Activated naive CD8-positive, alpha-beta T cell (primary cell): ENCODE results near the gene STMN3.
"Not testable (repeated sequence)": the region's sequence is repeated elsewhere in the genome, so short reads cannot be mapped to it uniquely, and the experiment has no call there.

Experiments
- H3K27ac Mint-ChIP-seq: one replicate; pipeline ENCODE4 v1.8.0; 2021; ENCODE audit warnings: mixed read lengths
- H3K27me3 Mint-ChIP-seq: one replicate; pipeline ENCODE4 v1.8.0; 2021; ENCODE audit warnings: mixed read lengths
- H3K36me3 Mint-ChIP-seq: one replicate; pipeline ENCODE4 v1.8.0; 2021; ENCODE audit warnings: mixed read lengths
- H3K4me1 Mint-ChIP-seq: one replicate; pipeline ENCODE4 v1.8.0; 2021; ENCODE audit warnings: low read depth, mixed read lengths
- H3K4me3 Mint-ChIP-seq: one replicate; pipeline ENCODE4 v1.8.0; 2021; ENCODE audit warnings: mild to moderate bottlenecking, mixed read lengths
- H3K9me3 Mint-ChIP-seq: one replicate; pipeline ENCODE4 v1.8.0; 2021; ENCODE audit warnings: low read depth, mixed read lengths

STMN3 gene

GRCh38 chr20:63657937-63658748 lies 4.9 kb upstream of the STMN3 start, which contains the start of gene RTEL1:
Gene RTEL1, plus strand, starts transcription at chr20:63658312. Its CDS starts 1,091 bp downstream, at chr20:63659403.
- H3K4me1 Mint-ChIP-seq = peaks cover 27% of the 10 kb centered on the region
- peak within 1 kb of the TSS; percentile 97 for H3K4me3 Mint-ChIP-seq
- H3K36me3 Mint-ChIP-seq = no peaks in the 10 kb centered on the region
- H3K9me3 Mint-ChIP-seq = no peaks in the 10 kb centered on the region
- no peaks in the 10 kb centered on the region for H3K27me3 Mint-ChIP-seq
- H3K27ac Mint-ChIP-seq = peak within 1 kb of the TSS; percentile 94

- peaks cover 27% of the 10 kb centered on the region for H3K4me1 Mint-ChIP-seq
- no peaks in the 10 kb centered on the region for H3K27me3 Mint-ChIP-seq
- no peaks in the 10 kb centered on the region for H3K36me3 Mint-ChIP-seq
- H3K4me3 Mint-ChIP-seq = peak overlapping the region; percentile 97
- no peaks in the 10 kb centered on the region for H3K9me3 Mint-ChIP-seq
- peak overlapping the region; percentile 94 for H3K27ac Mint-ChIP-seq
Measured at GRCh38 chr20:63657260-63657936, 4.2 kb upstream of the STMN3 start.

GRCh38 chr20:63656451-63656850 lies 3.2 kb upstream of the STMN3 start:
- H3K36me3 Mint-ChIP-seq = no peaks in the 10 kb centered on the region
- peak overlapping the region; percentile 55 for H3K4me3 Mint-ChIP-seq
- H3K9me3 Mint-ChIP-seq = no peaks in the 10 kb centered on the region
- no peaks in the 10 kb centered on the region for H3K27me3 Mint-ChIP-seq
- no peak overlapping the region for H3K27ac Mint-ChIP-seq
- peaks cover 30% of the 10 kb centered on the region for H3K4me1 Mint-ChIP-seq

GRCh38 chr20:63655249-63655648 lies 2.0 kb upstream of the STMN3 start:
- Mint-ChIP-seq H3K4me3 (no peak overlapping the region), H3K4me1 (peaks cover 36% of the 10 kb centered on the region), H3K9me3 (no peaks in the 10 kb centered on the region), H3K27ac (no peak overlapping the region), H3K27me3 (no peaks in the 10 kb centered on the region), H3K36me3 (no peaks in the 10 kb centered on the region)

- Mint-ChIP-seq H3K4me3 (peak overlapping the region; percentile 75), H3K9me3 (no peaks in the 10 kb centered on the region), H3K27ac (peak overlapping the region; percentile 82), H3K36me3 (no peaks in the 10 kb centered on the region), H3K27me3 (no peaks in the 10 kb centered on the region), H3K4me1 (peaks cover 28% of the 10 kb centered on the region)
Measured at GRCh38 chr20:63653974-63654668, 897 bp upstream of the STMN3 start.

GRCh38 chr20:63652192-63652980 lies 838 bp downstream of the STMN3 start:
- Mint-ChIP-seq H3K9me3 (no peaks in the 10 kb centered on the region), H3K27me3 (no peaks in the 10 kb centered on the region), H3K36me3 (no peaks in the 10 kb centered on the region), H3K4me3 (peak overlapping the region; percentile 57), H3K4me1 (peaks cover 24% of the 10 kb centered on the region), H3K27ac (no peak overlapping the region)

GRCh38 chr20:63651942-63652191 lies 1.4 kb downstream of the STMN3 start:
- no peaks in the 10 kb centered on the region for H3K36me3 Mint-ChIP-seq
- H3K27ac Mint-ChIP-seq = peak overlapping the region; percentile 84
- peaks cover 22% of the 10 kb centered on the region for H3K4me1 Mint-ChIP-seq
- no peaks in the 10 kb centered on the region for H3K9me3 Mint-ChIP-seq
- H3K27me3 Mint-ChIP-seq = no peaks in the 10 kb centered on the region
- H3K4me3 Mint-ChIP-seq = peak overlapping the region; percentile 87

- H3K27me3 Mint-ChIP-seq = not testable (repeated sequence)
Measured at GRCh38 chr20:63650486-63650885, 2.7 kb downstream of the STMN3 start.

GRCh38 chr20:63648895-63649589 lies 4.2 kb downstream of the STMN3 start:
- H3K27me3 Mint-ChIP-seq = no peaks in the 10 kb centered on the region
- H3K4me3 Mint-ChIP-seq = no peak overlapping the region

More at GRCh38 chr20:63650486-63650885, 2.7 kb downstream of the STMN3 start:
- H3K9me3 Mint-ChIP-seq, H3K27ac Mint-ChIP-seq, H3K4me3 Mint-ChIP-seq, H3K36me3 Mint-ChIP-seq: not testable (repeated sequence)
- peaks cover 24% of the 10 kb centered on the region for H3K4me1 Mint-ChIP-seq

GRCh38 chr20:63648190-63648589 lies 5.0 kb downstream of the STMN3 start:
- H3K4me1 Mint-ChIP-seq = peaks cover 14% of the 10 kb centered on the region
- no peak overlapping the region for H3K27ac Mint-ChIP-seq
- no peak overlapping the region for H3K4me3 Mint-ChIP-seq
- H3K9me3 Mint-ChIP-seq = no peaks in the 10 kb centered on the region
- no peaks in the 10 kb centered on the region for H3K27me3 Mint-ChIP-seq
- H3K36me3 Mint-ChIP-seq = no peaks in the 10 kb centered on the region

More at GRCh38 chr20:63648895-63649589, 4.2 kb downstream of the STMN3 start:
- H3K27ac Mint-ChIP-seq = no peak overlapping the region
- no peaks in the 10 kb centered on the region for H3K9me3 Mint-ChIP-seq
- H3K4me1 Mint-ChIP-seq = peaks cover 18% of the 10 kb centered on the region
- H3K36me3 Mint-ChIP-seq = no peaks in the 10 kb centered on the region

- no peak overlapping the region for H3K27ac Mint-ChIP-seq
- H3K27me3 Mint-ChIP-seq = no peaks in the 10 kb centered on the region
- H3K4me1 Mint-ChIP-seq = peaks cover 6% of the 10 kb centered on the region
- no peak overlapping the region for H3K4me3 Mint-ChIP-seq
- no peaks in the 10 kb centered on the region for H3K36me3 Mint-ChIP-seq
- H3K9me3 Mint-ChIP-seq = no peaks in the 10 kb centered on the region
Measured at GRCh38 chr20:63645218-63645617, 8.0 kb downstream of the STMN3 start.

GRCh38 chr20:63643946-63644345 lies 9.3 kb downstream of the STMN3 start:
- H3K4me3 Mint-ChIP-seq = peak overlapping the region; percentile 84
- peaks cover 17% of the 10 kb centered on the region for H3K4me1 Mint-ChIP-seq
- H3K36me3 Mint-ChIP-seq = no peaks in the 10 kb centered on the region
- H3K9me3 Mint-ChIP-seq = no peaks in the 10 kb centered on the region
- H3K27me3 Mint-ChIP-seq = no peaks in the 10 kb centered on the region
- H3K27ac Mint-ChIP-seq = peak overlapping the region; percentile 61

GRCh38 chr20:63643499-63643898 lies 9.7 kb downstream of the STMN3 start:
- H3K36me3 Mint-ChIP-seq = no peaks in the 10 kb centered on the region
- no peaks in the 10 kb centered on the region for H3K27me3 Mint-ChIP-seq
- H3K27ac Mint-ChIP-seq = peak overlapping the region; percentile 90
- peaks cover 21% of the 10 kb centered on the region for H3K4me1 Mint-ChIP-seq
- H3K9me3 Mint-ChIP-seq = no peaks in the 10 kb centered on the region
- H3K4me3 Mint-ChIP-seq = peak overlapping the region; percentile 84
